PC-3 (cell line): ENCODE measurements around the gene PRAC1. TPM values are rescaled to one million over a fixed set of nuclear protein-coding genes. Genes with fewer than 3 reads are reported as not detected.

Experiments
- ATAC-seq: fragments of 200-7000 bp; cut with Tn5 transposase; 2 replicates; pipeline ENCODE4 v1.9.1; 2020; ENCODE audit warnings: mild to moderate bottlenecking, moderate library complexity
- BruUV-seq: library from RNA; stranded (reverse); fragments of 400-500 nt; replicated peaks from 2 replicates; lab custom pipeline; 2021; lab: Mats Ljungman, UMichigan
- CTCF ChIA-PET: fragments of 300-600 bp; sonication (Branson Sonifier 250); formaldehyde crosslinking; loops from one replicate; lab custom pipeline; 2022; ENCODE audit warnings: antibody characterized with exemption; lab: Charles Lee
- POLR2A ChIA-PET: fragments of 300-600 bp; sonication (Branson Sonifier 250); formaldehyde crosslinking; loops from one replicate; lab custom pipeline; 2022; ENCODE audit warnings: antibody characterized with exemption; ENCODE audit not compliant: unreplicated experiment; lab: Charles Lee
- DNase-seq: peaks from one replicate; pipeline ENCODE4 v3.0.0-alpha.2; 2015
- H2AFZ ChIP-seq: fragments of 300-600 bp; sonication (generic); 2 replicates; pipeline ENCODE4 v1.6.0; 2016; ENCODE audit warnings: antibody characterized with exemption, low read length
- H3F3A ChIP-seq: fragments of 300-600 bp; sonication (generic); one replicate; pipeline ENCODE4 v1.6.0; 2017; ENCODE audit warnings: antibody characterized with exemption, low read length, control low read depth, mild to moderate bottlenecking; ENCODE audit not compliant: unreplicated experiment
- H3K27ac ChIP-seq: fragments of 300-600 bp; sonication (generic); 2 replicates; pipeline ENCODE4 v1.5.1; 2016; ENCODE audit warnings: mild to moderate bottlenecking, low read length
- H3K27me3 ChIP-seq: fragments of 300-600 bp; sonication (generic); 2 replicates; pipeline ENCODE4 v1.6.1; 2016; ENCODE audit warnings: low read length, mixed read lengths
- H3K36me3 ChIP-seq: fragments of 300-600 bp; sonication (generic); 2 replicates; pipeline ENCODE4 v1.6.1; 2016; ENCODE audit warnings: low read depth, mixed run types, low read length, mixed read lengths
- H3K4me1 ChIP-seq: fragments of 300-600 bp; sonication (generic); 2 replicates; pipeline ENCODE4 v1.5.1; 2016; ENCODE audit warnings: low read length; ENCODE audit not compliant: insufficient read depth
- H3K4me2 ChIP-seq: fragments of 300-600 bp; sonication (generic); 2 replicates; pipeline ENCODE4 v1.6.0; 2016; ENCODE audit warnings: low read length
- H3K4me3 ChIP-seq: fragments of 300-600 bp; sonication (generic); 2 replicates; pipeline ENCODE4 v1.5.1; 2016; ENCODE audit warnings: mild to moderate bottlenecking, low read length, mixed read lengths
- H3K79me2 ChIP-seq: fragments of 300-600 bp; sonication (generic); 2 replicates; pipeline ENCODE4 v1.6.1; 2017; ENCODE audit warnings: low read length, mixed read lengths
- H3K9ac ChIP-seq: fragments of 300-600 bp; sonication (generic); 2 replicates; pipeline ENCODE4 v1.6.0; 2016; ENCODE audit warnings: mild to moderate bottlenecking, low read length
- H3K9me2 ChIP-seq: fragments of 300-600 bp; sonication (generic); replicated peaks from 2 replicates; pipeline ENCODE4 v1.6.1; 2016; ENCODE audit warnings: mixed run types, low read length, mixed read lengths
- H3K9me3 ChIP-seq: fragments of 300-600 bp; sonication (generic); 2 replicates; pipeline ENCODE4 v1.6.1; 2016; ENCODE audit warnings: low read length, mixed read lengths
- H4K20me1 ChIP-seq: fragments of 300-600 bp; sonication (generic); 2 replicates; pipeline ENCODE4 v1.6.1; 2016; ENCODE audit warnings: low read length, mixed read lengths
- CTCF ChIP-seq: fragments of 300-600 bp; sonication (generic); conservative IDR thresholded peaks from 2 replicates; pipeline ENCODE4 v1.5.1; 2017; ENCODE audit warnings: antibody characterized with exemption, low read depth, mild to moderate bottlenecking, low read length
- EZH2 ChIP-seq: fragments of 300-600 bp; sonication (generic); IDR thresholded peaks from one replicate; pipeline ENCODE4 v1.6.1; 2017; ENCODE audit warnings: antibody characterized with exemption, mild to moderate bottlenecking, low read length; ENCODE audit not compliant: unreplicated experiment
- EZH2phosphoT487 ChIP-seq: fragments of 300-600 bp; sonication (generic); IDR thresholded peaks from 2 replicates; pipeline ENCODE4 v1.6.1; 2018; ENCODE audit warnings: mild to moderate bottlenecking, antibody characterized with exemption, low read length, borderline replicate concordance
- intact Hi-C: fragments of 100-400 bp; cut with micrococcal nuclease; formaldehyde crosslinking; loops from 2 replicates; pipeline ENCODE4 v1.9.0; 2023
- total RNA-seq: library from RNA; depleted of rRNA; stranded (reverse); fragments of >200 nt; gene quantifications from 2 replicates; pipeline ENCODE4 v1.2.3, GENCODE V29; 2014

Gene PRAC1
- total RNA-seq, 1 experiment from 2014 or later, result 44.4 TPM

- ATAC-seq (peak; percentile 1; the same call in 1 of the 2 replicates), DNase-seq (peak; percentile 57)
- no peaks in the 10 kb centered on the region for H3K9me3 ChIP-seq
- no peaks in the 10 kb centered on the region for H3K9me2 ChIP-seq
- no peaks in the 10 kb centered on the region for H3K36me3 ChIP-seq
- H3K27me3 ChIP-seq, result no peaks in the 10 kb centered on the region
- H3K4me1 ChIP-seq, result peaks cover 42% of the 10 kb centered on the region
- H3K27ac ChIP-seq, result peak overlapping the region; percentile 91
- CTCF ChIA-PET, result interaction anchor here (2.6 to 5.0 kb wide), 3 partner anchors 48 to 64 kb away, joined by 34 to 76 read pairs (median 58); no protein-coding TSS in a partner anchor
- peak overlapping the region; percentile 85 for H3K4me2 ChIP-seq
- H4K20me1 ChIP-seq, result no peaks in the 10 kb centered on the region
- peaks cover 8% of the 10 kb centered on the region for H3F3A ChIP-seq
- BruUV-seq, result no TSS peak
- no peak for TF ChIP-seq EZH2phosphoT487
- TF ChIP-seq CTCF, result no peak
- no peak for TF ChIP-seq EZH2
- POLR2A ChIA-PET, result no interaction called here
- peak overlapping the region; percentile 43 for H2AFZ ChIP-seq
- H3K4me3 ChIP-seq, result peak overlapping the region; percentile 90
- H3K9ac ChIP-seq, result peak overlapping the region; percentile 90
- intact Hi-C loops, result loop anchor here (1.0 kb wide), 1 partner anchor 11 kb away; no protein-coding TSS in a partner anchor
- H3K79me2 ChIP-seq, result peaks cover 79% of the 10 kb centered on the region
Measured at GRCh38 chr17:48726916-48727286, 4.6 kb upstream of the PRAC1 start.

- CTCF ChIA-PET, result interaction anchor here (4.5 to 5.0 kb wide), 2 partner anchors 48 to 65 kb away, joined by 58 to 76 read pairs; no protein-coding TSS in a partner anchor
- no TSS peak for BruUV-seq
- Histone ChIP-seq H3K36me3 (no peaks in the 10 kb centered on the region), H2AFZ (peak overlapping the region; percentile 43), H3K4me2 (peak overlapping the region; percentile 85), H3K4me1 (peaks cover 36% of the 10 kb centered on the region), H3K27me3 (no peaks in the 10 kb centered on the region), H3K4me3 (peak overlapping the region; percentile 90), H4K20me1 (no peaks in the 10 kb centered on the region), H3F3A (peaks cover 8% of the 10 kb centered on the region), H3K9me2 (no peaks in the 10 kb centered on the region), H3K79me2 (peaks cover 84% of the 10 kb centered on the region), H3K27ac (peak overlapping the region; percentile 91), H3K9me3 (no peaks in the 10 kb centered on the region), H3K9ac (peak overlapping the region; percentile 90)
- no peak for ATAC-seq
- TF ChIP-seq CTCF (no peak), EZH2phosphoT487 (no peak), EZH2 (no peak)
- POLR2A ChIA-PET, result no interaction called here
- DNase-seq, result peak; percentile 35
- intact Hi-C loops, result loop anchor here (1.0 kb wide), 1 partner anchor 12 kb away; no protein-coding TSS in a partner anchor
Measured at GRCh38 chr17:48726114-48726915, 4.0 kb upstream of the PRAC1 start.
